Stomach smooth muscle (tissue), 2 donors: ENCODE data around the gene PM20D1.
"Not testable (repeated sequence)": the region's sequence is repeated elsewhere in the genome, so short reads cannot be mapped to it uniquely, and the experiment has no call there.

ENCODE experiments used
- H3K27ac ChIP-seq: one replicate; pipeline ENCODE4 v1.7.0; 2013; ENCODE audit warnings: mild to moderate bottlenecking, low read length, inconsistent platforms
- H3K27me3 ChIP-seq, 2 donors: one replicate each; pipeline ENCODE4 v1.7.0; 2013; ENCODE audit warnings: low read length in 2 of 2; ENCODE audit not compliant: insufficient read depth in 2 of 2, control insufficient read depth in 1 of 2
- H3K36me3 ChIP-seq, 2 donors: one replicate each; pipeline ENCODE4 v1.7.0; 2013; ENCODE audit warnings: low read length in 2 of 2; ENCODE audit not compliant: control insufficient read depth in 2 of 2, insufficient read depth in 2 of 2
- H3K4me1 ChIP-seq: one replicate; pipeline ENCODE4 v1.7.0; 2013; ENCODE audit warnings: low read length; ENCODE audit not compliant: control insufficient read depth, insufficient read depth
- H3K4me3 ChIP-seq, 2 donors: one replicate each; pipeline ENCODE4 v1.7.0; 2013; ENCODE audit warnings: low read length in 2 of 2
- H3K9ac ChIP-seq, 2 donors: one replicate each; pipeline ENCODE4 v1.7.0; 2013; ENCODE audit warnings: low read length in 2 of 2, mild to moderate bottlenecking in 1 of 2
- H3K9me3 ChIP-seq, 2 donors: one replicate each; pipeline ENCODE4 v1.7.0; 2013; ENCODE audit warnings: low read length in 2 of 2; ENCODE audit not compliant: control insufficient read depth in 2 of 2
- donor health status: healthy.
- donor health status: Pancreatic carcinoma.

Gene PM20D1

GRCh38 chr1:205849619-205850355 is at the start of gene PM20D1:
TSS of gene PM20D1 (minus strand) at chr1:205850132. CDS start at chr1:205850072, 60 bp downstream.
- Histone ChIP-seq H3K4me3 (peak within 1 kb of the TSS; percentile 36 to 55), H3K9ac (no peak within 1 kb of the TSS), H3K36me3 (no peaks in the 10 kb centered on the region), H3K4me1 (peaks cover 2% of the 10 kb centered on the region), H3K9me3 (no peaks in the 10 kb centered on the region), H3K27ac (no peak within 1 kb of the TSS), H3K27me3 (no peaks in the 10 kb centered on the region)

- H3K36me3 ChIP-seq = no peaks in the 10 kb centered on the region
- H3K9me3 ChIP-seq = no peaks in the 10 kb centered on the region
- H3K9ac ChIP-seq = no peak overlapping the region
- no peaks in the 10 kb centered on the region for H3K27me3 ChIP-seq
- no peak overlapping the region for H3K27ac ChIP-seq
- H3K4me3 ChIP-seq = no peak overlapping the region
- no peaks in the 10 kb centered on the region for H3K4me1 ChIP-seq
Measured at GRCh38 chr1:205896351-205896750, 46.4 kb upstream of the PM20D1 start.

DNA sequence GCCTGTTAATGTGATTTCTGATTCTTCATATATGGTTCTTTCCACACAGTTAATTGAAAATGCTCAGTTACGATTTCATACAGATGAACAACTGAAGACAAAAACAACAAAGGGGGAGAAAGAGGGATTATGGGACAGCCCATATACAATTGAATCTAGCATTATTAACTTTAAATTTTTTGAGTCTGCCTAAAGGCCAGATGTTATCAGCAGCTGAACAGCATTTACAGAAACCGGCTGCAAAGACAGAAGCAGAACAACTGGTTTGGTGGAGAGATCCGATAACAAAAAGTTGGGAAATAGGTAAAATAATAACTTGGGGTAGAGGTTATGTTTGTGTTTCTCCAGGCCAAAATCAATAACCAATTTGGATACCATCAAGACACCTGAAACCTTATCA is 44.2 kb upstream of the PM20D1 start:
- not testable (repeated sequence) for H3K27me3 ChIP-seq, H3K36me3 ChIP-seq, H3K9ac ChIP-seq

DNA sequence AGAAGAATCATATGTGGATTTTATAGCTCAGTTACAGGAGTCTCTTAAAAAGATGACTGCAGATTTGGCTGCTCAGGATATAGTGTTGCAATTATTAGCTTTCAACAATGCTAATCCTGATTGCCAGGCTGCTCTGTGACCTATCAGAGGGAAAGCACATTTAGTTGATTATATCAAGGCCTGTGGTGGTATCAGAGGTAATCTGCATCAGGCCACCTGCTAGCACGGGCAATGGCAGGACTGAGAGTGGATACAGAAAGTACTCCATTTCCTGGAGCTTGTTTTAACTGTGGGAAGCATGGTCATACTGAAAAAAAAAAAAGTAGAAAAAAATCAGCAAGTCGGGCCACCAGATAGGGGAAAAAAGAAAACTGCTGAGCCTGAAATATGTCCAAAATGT is 42.2 kb upstream of the PM20D1 start:
- not testable (repeated sequence) for H3K9ac ChIP-seq, H3K36me3 ChIP-seq, H3K4me3 ChIP-seq, H3K27ac ChIP-seq, H3K27me3 ChIP-seq, H3K4me1 ChIP-seq, H3K9me3 ChIP-seq

More for the DNA sequence above, 44.2 kb upstream of the PM20D1 start:
- not testable (repeated sequence) for H3K9me3 ChIP-seq, H3K4me3 ChIP-seq, H3K4me1 ChIP-seq, H3K27ac ChIP-seq

DNA sequence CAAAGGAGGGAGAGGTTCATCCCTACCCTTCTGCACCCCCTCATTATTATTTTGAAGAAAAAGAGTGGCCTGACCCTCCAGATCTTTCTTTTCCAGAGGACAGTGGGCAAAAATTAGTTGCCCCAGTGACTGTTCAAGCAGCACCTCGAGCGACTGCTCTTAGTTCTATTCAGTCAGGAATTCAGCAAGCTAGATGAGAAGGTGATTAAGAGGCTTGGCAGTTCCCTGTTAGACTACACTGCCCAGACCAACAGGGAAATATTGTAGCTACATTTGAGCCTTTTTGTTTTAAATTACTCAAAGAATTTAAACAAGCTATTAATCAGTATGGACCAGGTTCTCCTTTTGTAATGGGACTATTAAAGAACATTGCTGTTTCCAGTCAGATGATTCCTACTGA is 41.5 kb upstream of the PM20D1 start:
- H3K27me3 ChIP-seq, H3K4me1 ChIP-seq, H3K9me3 ChIP-seq, H3K4me3 ChIP-seq, H3K27ac ChIP-seq, H3K9ac ChIP-seq, H3K36me3 ChIP-seq: not testable (repeated sequence)

DNA sequence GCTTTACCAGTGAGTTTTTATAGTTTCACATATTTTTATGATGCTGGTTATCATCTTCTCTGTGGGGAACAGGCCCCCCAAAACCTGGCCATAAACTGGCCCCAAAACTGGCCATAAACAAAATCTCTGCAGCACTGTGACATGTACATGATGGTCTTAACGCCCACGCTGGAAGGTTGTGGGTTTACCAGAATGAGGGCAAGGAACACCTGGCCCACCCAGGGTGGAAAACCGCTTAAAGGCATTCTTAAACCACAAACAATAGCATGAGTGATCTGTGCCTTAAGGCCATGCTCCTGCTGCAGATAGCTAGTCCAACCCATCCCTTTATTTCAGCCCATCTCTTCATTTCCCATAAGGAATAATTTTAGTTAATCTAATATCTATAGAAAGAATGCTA is 40.7 kb upstream of the PM20D1 start:
- H3K9me3 ChIP-seq, H3K27me3 ChIP-seq, H3K27ac ChIP-seq, H3K4me1 ChIP-seq, H3K9ac ChIP-seq, H3K4me3 ChIP-seq, H3K36me3 ChIP-seq: not testable (repeated sequence)

DNA sequence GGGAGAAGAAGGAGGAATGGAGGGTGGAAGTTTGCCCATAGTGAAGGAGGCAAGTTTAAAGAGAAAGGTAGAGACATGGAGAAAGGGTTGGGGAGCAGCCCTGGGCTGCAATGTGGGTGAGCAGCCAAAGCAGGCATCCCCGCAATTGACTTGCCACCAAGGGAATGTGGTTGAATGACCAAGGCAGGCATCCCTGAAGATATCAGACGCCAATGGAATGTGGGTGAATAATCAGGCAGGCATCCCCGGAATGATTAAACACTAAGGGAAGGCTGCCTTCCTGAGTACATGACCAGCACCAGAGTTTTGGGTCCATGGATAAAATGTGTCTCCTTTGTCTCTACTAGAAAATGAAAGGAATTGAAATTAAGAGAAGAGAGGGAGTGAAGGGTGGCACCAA is 39.8 kb upstream of the PM20D1 start:
- H3K27me3 ChIP-seq, H3K9me3 ChIP-seq, H3K4me1 ChIP-seq, H3K36me3 ChIP-seq, H3K9ac ChIP-seq, H3K27ac ChIP-seq, H3K4me3 ChIP-seq: not testable (repeated sequence)

- not testable (repeated sequence) for H3K36me3 ChIP-seq
Measured at GRCh38 chr1:205889006-205889405, 39.1 kb upstream of the PM20D1 start.

GRCh38 chr1:205883792-205884191 is 33.9 kb upstream of the PM20D1 start:
- no peaks in the 10 kb centered on the region for H3K4me1 ChIP-seq
- no peak overlapping the region for H3K9ac ChIP-seq
- H3K9me3 ChIP-seq = peaks cover 0 to 6% of the 10 kb centered on the region in 2 donors
- H3K27me3 ChIP-seq = no peaks in the 10 kb centered on the region
- no peak overlapping the region for H3K4me3 ChIP-seq
- no peak overlapping the region for H3K27ac ChIP-seq
- H3K36me3 ChIP-seq = no peaks in the 10 kb centered on the region

More at GRCh38 chr1:205889006-205889405, 39.1 kb upstream of the PM20D1 start:
- not testable (repeated sequence) for H3K27ac ChIP-seq, H3K4me3 ChIP-seq, H3K27me3 ChIP-seq, H3K4me1 ChIP-seq, H3K9ac ChIP-seq, H3K9me3 ChIP-seq

DNA sequence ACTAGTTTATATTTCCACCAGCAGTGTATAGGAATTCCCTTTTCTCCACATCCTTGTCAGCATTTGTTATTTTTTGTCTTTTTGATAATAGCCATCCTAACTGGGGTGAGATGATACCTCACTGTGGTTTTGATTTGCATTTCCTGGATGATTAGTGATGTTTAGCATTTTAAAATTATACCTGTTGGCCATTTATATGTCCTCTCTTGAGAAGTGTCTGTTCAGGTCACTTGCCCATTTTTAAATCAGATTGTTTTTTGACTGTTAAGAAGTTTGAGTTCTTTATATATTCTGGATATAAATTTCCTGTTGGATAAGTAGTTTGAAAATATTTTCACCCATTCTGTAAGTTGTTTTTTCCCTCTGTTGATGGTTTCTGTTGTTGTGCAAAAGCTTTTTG is 31.0 kb upstream of the PM20D1 start:
- H3K36me3 ChIP-seq = no peaks in the 10 kb centered on the region
- H3K4me1 ChIP-seq = no peaks in the 10 kb centered on the region
- H3K9ac ChIP-seq = no peak overlapping the region
- no peak overlapping the region for H3K4me3 ChIP-seq
- no peak overlapping the region for H3K27ac ChIP-seq
- H3K27me3 ChIP-seq = no peaks in the 10 kb centered on the region
- peaks cover 0 to 6% of the 10 kb centered on the region in 2 donors for H3K9me3 ChIP-seq

DNA sequence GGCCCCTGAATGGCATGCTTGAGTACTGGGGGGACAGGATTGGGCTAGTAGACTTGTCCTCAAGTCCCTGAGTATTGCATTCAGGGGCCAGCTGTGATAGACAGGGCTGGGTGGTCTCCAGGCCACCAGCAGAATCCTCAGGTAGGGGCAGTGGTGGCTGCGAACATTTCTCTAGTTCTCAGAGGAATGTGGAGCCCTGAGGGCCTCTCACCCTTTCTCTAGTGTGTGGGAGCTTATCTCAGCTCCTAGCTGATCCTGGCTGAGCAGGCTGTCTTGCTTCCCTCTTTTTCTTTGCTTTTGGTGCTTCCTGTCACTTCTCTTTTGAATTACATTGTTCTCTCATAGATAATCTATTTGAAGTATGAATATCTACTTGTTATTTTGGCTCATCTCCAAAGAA is 30.0 kb upstream of the PM20D1 start:
- no peak overlapping the region for H3K9ac ChIP-seq
- no peak overlapping the region for H3K4me3 ChIP-seq
- H3K4me1 ChIP-seq = no peaks in the 10 kb centered on the region
- H3K27ac ChIP-seq = no peak overlapping the region
- H3K27me3 ChIP-seq = no peaks in the 10 kb centered on the region
- peaks cover 0 to 6% of the 10 kb centered on the region in 2 donors for H3K9me3 ChIP-seq
- H3K36me3 ChIP-seq = no peaks in the 10 kb centered on the region
